ENCODE data around the gene TPRA1. TPM values are rescaled to one million over a fixed set of nuclear protein-coding genes. Genes with fewer than 3 reads are reported as not detected.

TPRA1 gene
- total RNA-seq, 1 experiment from 2014 or later: 24.2 TPM

DNA sequence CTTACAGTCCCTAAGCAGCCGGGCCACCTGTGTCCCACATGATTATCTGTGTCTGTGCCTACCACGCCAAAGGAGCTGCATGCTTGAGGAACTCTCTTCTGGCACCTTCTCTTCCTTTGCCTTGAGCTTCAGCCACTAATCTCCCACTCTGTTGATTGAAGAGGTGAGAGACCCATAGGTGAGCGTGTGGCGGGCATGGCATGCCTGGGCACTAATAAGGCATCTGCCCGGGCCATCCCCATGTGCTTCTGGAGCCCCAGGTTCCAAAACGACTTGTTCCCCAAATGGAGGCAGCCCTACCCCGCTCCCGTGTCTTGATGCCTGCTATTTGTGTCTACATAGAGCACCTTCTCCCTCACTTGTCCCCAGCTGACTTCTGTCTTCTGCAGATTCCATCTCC lies 20.7 kb upstream of the TPRA1 start:
- no peak for DNase-seq (ENCODE audit: low spot score)
- no peaks in the 10 kb centered on the region for H3K9me3 Mint-ChIP-seq
- no peaks in the 10 kb centered on the region for H3K4me1 Mint-ChIP-seq
- POLR2A ChIA-PET: interaction anchor here (0.9 kb wide), 1 partner anchor 12 kb away, joined by 3 read pairs; no protein-coding TSS in a partner anchor
- CTCF ChIA-PET: interaction anchor here (3.2 kb wide), 1 partner anchor 37 kb away, joined by 16 read pairs; no protein-coding TSS in a partner anchor
- H3K4me3 Mint-ChIP-seq: no peak overlapping the region
- peaks cover 96% of the 10 kb centered on the region for H3K36me3 Mint-ChIP-seq
- H3K27ac Mint-ChIP-seq: no peak overlapping the region
- ATAC-seq: no peak
- TF ChIP-seq SMAD4 (CRISPR knock-in tag; IDR thresholded peaks at IDR 0.05) (no peak), HMGA2 (CRISPR knock-in tag; IDR thresholded peaks at IDR 0.05) (no peak), MYBL2 (CRISPR knock-in tag; IDR thresholded peaks at IDR 0.05) (no peak), ZNF317 (CRISPR knock-in tag; IDR thresholded peaks at IDR 0.05; ENCODE audit: borderline replicate concordance, low read depth) (no peak), GTF2I (CRISPR knock-in tag; conservative IDR thresholded peaks at IDR 0.05) (no peak), ESRRA (CRISPR knock-in tag; IDR thresholded peaks at IDR 0.05; ENCODE audit: borderline replicate concordance) (no peak), ZNF232 (CRISPR knock-in tag; IDR thresholded peaks at IDR 0.05) (no peak), NFE2L1 (CRISPR knock-in tag; IDR thresholded peaks at IDR 0.05) (no peak)
- TF ChIP-seq, protein P1, sequence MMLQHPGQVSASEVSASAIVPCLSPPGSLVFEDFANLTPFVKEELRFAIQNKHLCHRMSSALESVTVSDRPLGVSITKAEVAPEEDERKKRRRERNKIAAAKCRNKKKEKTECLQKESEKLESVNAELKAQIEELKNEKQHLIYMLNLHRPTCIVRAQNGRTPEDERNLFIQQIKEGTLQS (CRISPR knock-in tag; conservative IDR thresholded peaks at IDR 0.05): no peak
- TF ChIP-seq, protein P2, sequence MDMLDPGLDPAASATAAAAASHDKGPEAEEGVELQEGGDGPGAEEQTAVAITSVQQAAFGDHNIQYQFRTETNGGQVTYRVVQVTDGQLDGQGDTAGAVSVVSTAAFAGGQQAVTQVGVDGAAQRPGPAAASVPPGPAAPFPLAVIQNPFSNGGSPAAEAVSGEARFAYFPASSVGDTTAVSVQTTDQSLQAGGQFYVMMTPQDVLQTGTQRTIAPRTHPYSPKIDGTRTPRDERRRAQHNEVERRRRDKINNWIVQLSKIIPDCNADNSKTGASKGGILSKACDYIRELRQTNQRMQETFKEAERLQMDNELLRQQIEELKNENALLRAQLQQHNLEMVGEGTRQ (CRISPR knock-in tag; IDR thresholded peaks at IDR 0.05): no peak
- TF ChIP-seq, protein P3, sequence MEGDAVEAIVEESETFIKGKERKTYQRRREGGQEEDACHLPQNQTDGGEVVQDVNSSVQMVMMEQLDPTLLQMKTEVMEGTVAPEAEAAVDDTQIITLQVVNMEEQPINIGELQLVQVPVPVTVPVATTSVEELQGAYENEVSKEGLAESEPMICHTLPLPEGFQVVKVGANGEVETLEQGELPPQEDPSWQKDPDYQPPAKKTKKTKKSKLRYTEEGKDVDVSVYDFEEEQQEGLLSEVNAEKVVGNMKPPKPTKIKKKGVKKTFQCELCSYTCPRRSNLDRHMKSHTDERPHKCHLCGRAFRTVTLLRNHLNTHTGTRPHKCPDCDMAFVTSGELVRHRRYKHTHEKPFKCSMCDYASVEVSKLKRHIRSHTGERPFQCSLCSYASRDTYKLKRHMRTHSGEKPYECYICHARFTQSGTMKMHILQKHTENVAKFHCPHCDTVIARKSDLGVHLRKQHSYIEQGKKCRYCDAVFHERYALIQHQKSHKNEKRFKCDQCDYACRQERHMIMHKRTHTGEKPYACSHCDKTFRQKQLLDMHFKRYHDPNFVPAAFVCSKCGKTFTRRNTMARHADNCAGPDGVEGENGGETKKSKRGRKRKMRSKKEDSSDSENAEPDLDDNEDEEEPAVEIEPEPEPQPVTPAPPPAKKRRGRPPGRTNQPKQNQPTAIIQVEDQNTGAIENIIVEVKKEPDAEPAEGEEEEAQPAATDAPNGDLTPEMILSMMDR (IDR thresholded peaks at IDR 0.05): no peak
- TF ChIP-seq, protein P4, sequence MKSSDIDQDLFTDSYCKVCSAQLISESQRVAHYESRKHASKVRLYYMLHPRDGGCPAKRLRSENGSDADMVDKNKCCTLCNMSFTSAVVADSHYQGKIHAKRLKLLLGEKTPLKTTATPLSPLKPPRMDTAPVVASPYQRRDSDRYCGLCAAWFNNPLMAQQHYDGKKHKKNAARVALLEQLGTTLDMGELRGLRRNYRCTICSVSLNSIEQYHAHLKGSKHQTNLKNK (CRISPR knock-in tag; IDR thresholded peaks at IDR 0.05): no peak
- TF ChIP-seq, protein P5, sequence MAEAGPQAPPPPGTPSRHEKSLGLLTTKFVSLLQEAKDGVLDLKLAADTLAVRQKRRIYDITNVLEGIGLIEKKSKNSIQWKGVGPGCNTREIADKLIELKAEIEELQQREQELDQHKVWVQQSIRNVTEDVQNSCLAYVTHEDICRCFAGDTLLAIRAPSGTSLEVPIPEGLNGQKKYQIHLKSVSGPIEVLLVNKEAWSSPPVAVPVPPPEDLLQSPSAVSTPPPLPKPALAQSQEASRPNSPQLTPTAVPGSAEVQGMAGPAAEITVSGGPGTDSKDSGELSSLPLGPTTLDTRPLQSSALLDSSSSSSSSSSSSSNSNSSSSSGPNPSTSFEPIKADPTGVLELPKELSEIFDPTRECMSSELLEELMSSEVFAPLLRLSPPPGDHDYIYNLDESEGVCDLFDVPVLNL (CRISPR knock-in tag; IDR thresholded peaks at IDR 0.05; ENCODE audit: borderline replicate concordance, low read depth): no peak
- TF ChIP-seq, protein P6, sequence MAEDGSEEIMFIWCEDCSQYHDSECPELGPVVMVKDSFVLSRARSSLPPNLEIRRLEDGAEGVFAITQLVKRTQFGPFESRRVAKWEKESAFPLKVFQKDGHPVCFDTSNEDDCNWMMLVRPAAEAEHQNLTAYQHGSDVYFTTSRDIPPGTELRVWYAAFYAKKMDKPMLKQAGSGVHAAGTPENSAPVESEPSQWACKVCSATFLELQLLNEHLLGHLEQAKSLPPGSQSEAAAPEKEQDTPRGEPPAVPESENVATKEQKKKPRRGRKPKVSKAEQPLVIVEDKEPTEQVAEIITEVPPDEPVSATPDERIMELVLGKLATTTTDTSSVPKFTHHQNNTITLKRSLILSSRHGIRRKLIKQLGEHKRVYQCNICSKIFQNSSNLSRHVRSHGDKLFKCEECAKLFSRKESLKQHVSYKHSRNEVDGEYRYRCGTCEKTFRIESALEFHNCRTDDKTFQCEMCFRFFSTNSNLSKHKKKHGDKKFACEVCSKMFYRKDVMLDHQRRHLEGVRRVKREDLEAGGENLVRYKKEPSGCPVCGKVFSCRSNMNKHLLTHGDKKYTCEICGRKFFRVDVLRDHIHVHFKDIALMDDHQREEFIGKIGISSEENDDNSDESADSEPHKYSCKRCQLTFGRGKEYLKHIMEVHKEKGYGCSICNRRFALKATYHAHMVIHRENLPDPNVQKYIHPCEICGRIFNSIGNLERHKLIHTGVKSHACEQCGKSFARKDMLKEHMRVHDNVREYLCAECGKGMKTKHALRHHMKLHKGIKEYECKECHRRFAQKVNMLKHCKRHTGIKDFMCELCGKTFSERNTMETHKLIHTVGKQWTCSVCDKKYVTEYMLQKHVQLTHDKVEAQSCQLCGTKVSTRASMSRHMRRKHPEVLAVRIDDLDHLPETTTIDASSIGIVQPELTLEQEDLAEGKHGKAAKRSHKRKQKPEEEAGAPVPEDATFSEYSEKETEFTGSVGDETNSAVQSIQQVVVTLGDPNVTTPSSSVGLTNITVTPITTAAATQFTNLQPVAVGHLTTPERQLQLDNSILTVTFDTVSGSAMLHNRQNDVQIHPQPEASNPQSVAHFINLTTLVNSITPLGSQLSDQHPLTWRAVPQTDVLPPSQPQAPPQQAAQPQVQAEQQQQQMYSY (CRISPR knock-in tag; IDR thresholded peaks at IDR 0.05): no peak
- no peaks in the 10 kb centered on the region for H3K27me3 Mint-ChIP-seq (ENCODE audit: low read depth)

DNA sequence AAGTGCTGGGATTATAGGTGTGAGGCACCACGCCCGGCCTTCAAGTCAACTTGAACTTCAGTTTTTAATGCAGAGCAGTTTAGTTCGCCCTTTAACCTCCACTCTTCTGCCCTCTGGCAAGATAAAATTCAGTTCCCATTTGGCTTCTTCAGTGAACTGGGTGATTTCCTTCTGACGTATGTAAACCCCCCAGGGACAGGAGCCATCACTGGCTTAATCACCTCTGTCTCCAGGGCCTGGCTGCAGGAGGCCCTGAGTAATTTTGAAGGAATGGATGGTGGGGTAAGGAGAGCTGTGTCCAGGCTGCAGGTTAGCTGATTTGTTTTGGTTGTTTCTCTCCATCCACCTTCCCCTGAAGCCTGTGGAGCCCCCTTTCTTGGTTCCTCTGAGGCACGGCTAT lies 19.6 kb upstream of the TPRA1 start:
- CTCF ChIA-PET: interaction anchor here (3.2 kb wide), 1 partner anchor 35 kb away, joined by 16 read pairs; no protein-coding TSS in a partner anchor
- no peak for TF ChIP-seq PRRX2 (CRISPR knock-in tag; IDR thresholded peaks at IDR 0.05)
- no peak for TF ChIP-seq ZNF423 (CRISPR knock-in tag; IDR thresholded peaks at IDR 0.05)
- no peak for TF ChIP-seq TEAD4 (CRISPR knock-in tag; IDR thresholded peaks at IDR 0.05)
- no peak for TF ChIP-seq TCF7 (CRISPR knock-in tag; IDR thresholded peaks at IDR 0.05; ENCODE audit: low read depth)
- TF ChIP-seq TEAD1 (CRISPR knock-in tag; IDR thresholded peaks at IDR 0.05): no peak
- TF ChIP-seq, protein P7, sequence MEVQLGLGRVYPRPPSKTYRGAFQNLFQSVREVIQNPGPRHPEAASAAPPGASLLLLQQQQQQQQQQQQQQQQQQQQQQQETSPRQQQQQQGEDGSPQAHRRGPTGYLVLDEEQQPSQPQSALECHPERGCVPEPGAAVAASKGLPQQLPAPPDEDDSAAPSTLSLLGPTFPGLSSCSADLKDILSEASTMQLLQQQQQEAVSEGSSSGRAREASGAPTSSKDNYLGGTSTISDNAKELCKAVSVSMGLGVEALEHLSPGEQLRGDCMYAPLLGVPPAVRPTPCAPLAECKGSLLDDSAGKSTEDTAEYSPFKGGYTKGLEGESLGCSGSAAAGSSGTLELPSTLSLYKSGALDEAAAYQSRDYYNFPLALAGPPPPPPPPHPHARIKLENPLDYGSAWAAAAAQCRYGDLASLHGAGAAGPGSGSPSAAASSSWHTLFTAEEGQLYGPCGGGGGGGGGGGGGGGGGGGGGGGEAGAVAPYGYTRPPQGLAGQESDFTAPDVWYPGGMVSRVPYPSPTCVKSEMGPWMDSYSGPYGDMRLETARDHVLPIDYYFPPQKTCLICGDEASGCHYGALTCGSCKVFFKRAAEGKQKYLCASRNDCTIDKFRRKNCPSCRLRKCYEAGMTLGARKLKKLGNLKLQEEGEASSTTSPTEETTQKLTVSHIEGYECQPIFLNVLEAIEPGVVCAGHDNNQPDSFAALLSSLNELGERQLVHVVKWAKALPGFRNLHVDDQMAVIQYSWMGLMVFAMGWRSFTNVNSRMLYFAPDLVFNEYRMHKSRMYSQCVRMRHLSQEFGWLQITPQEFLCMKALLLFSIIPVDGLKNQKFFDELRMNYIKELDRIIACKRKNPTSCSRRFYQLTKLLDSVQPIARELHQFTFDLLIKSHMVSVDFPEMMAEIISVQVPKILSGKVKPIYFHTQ (CRISPR knock-in tag; IDR thresholded peaks at IDR 0.05): no peak
- no peak for TF ChIP-seq ELF4 (CRISPR knock-in tag; IDR thresholded peaks at IDR 0.05; ENCODE audit: low read depth)
- no peak for TF ChIP-seq ESRRA (CRISPR knock-in tag; IDR thresholded peaks at IDR 0.05; ENCODE audit: borderline replicate concordance)
- H3K27me3 Mint-ChIP-seq (ENCODE audit: low read depth): no peaks in the 10 kb centered on the region
- DNase-seq (ENCODE audit: low spot score): no peak
- POLR2A ChIA-PET: interaction anchor here (0.9 kb wide), 1 partner anchor 11 kb away, joined by 3 read pairs; no protein-coding TSS in a partner anchor
- no peak for ATAC-seq
- H3K9me3 Mint-ChIP-seq: no peaks in the 10 kb centered on the region
- no peak overlapping the region for H3K27ac Mint-ChIP-seq
- H3K4me3 Mint-ChIP-seq: no peak overlapping the region
- peaks cover 96% of the 10 kb centered on the region for H3K36me3 Mint-ChIP-seq
- no peaks in the 10 kb centered on the region for H3K4me1 Mint-ChIP-seq
